ENCODE data around the gene NR4A1. TPM values are rescaled to one million over a fixed set of nuclear protein-coding genes. Genes with fewer than 3 reads are reported as not detected.
A peak's percentile ranks its signal among the peaks of the same experiment; 100 is the strongest.

The NR4A1 gene
- total and polyA plus RNA-seq, 9 of the 15 experiments (the other 6 are each of a cell fraction or from before 2014, with no cell fraction given) = 0.07 to 4.7 (median 1.9) TPM; not detected in 1

GRCh38 chr12:52032804-52033445 is 18.3 kb upstream of the NR4A1 start (continued):
- TF ChIP-seq ZNF507 (tag; conservative IDR thresholded peaks at IDR 0.05) (no peak), STAG1 (CRISPR knock-in tag; IDR thresholded peaks at IDR 0.05; ENCODE audit: borderline replicate concordance) (no peak), MTA1 (IDR thresholded peaks at IDR 0.05; ENCODE audit: borderline replicate concordance) (no peak), CHAMP1 (IDR thresholded peaks at IDR 0.05) (no peak), PRMT5 (CRISPR knock-in tag; IDR thresholded peaks at IDR 0.05) (no peak), ZBTB11 (CRISPR knock-in tag; IDR thresholded peaks at IDR 0.05) (peak in 1 of 3 experiments; percentile 80; a peak in 2 of 6 replicates), HDAC6 (IDR thresholded peaks at IDR 0.05; ENCODE audit: low read depth, low read length) (no peak), JUND (IDR thresholded peaks at IDR 0.05; ENCODE audit: borderline replicate concordance, low read depth, low read length) (peak; percentile 82), JUND (tag; IDR thresholded peaks at IDR 0.05; ENCODE audit: borderline replicate concordance, low read depth, low read length) (peak; percentile 81; the same call in 1 of the 3 replicates), LCOR (CRISPR knock-in tag; IDR thresholded peaks at IDR 0.05) (no peak), IRF2 (CRISPR knock-in tag; IDR thresholded peaks at IDR 0.05) (no peak), RFX1 (IDR thresholded peaks at IDR 0.05) (no peak), NFIX (CRISPR knock-in tag; IDR thresholded peaks at IDR 0.05; ENCODE audit: low read depth) (no peak), RUNX1 (IDR thresholded peaks at IDR 0.05; ENCODE audit: low read depth) (no peak), HCFC1 (IDR thresholded peaks at IDR 0.05; ENCODE audit: low read depth, low read length) (no peak), MAFK (IDR thresholded peaks at IDR 0.05; ENCODE audit: low read length) (no peak), CSDE1 (IDR thresholded peaks at IDR 0.05) (no peak), PPARD (CRISPR knock-in tag; IDR thresholded peaks at IDR 0.05) (no peak), POLR2G (IDR thresholded peaks at IDR 0.05; ENCODE audit: low read depth, low read length) (peak; percentile 81), MXI1 (IDR thresholded peaks at IDR 0.05; ENCODE audit: low read depth, low read length) (no peak), SMARCA5 (IDR thresholded peaks at IDR 0.05) (no peak), NFXL1 (CRISPR knock-in tag; IDR thresholded peaks at IDR 0.05) (no peak), RHOXF2B (CRISPR knock-in tag; conservative IDR thresholded peaks at IDR 0.05) (no peak), XRCC5 (IDR thresholded peaks at IDR 0.05; ENCODE audit: low read depth, low read length) (no peak)

Data from K562 (cell line).